Spleen (tissue), 11 donors: ENCODE measurements around the gene GPRIN1. TPM values are rescaled to one million over a fixed set of nuclear protein-coding genes. Genes with fewer than 3 reads are reported as not detected.

Experiments
- DNase-seq: peaks from one replicate; pipeline ENCODE4 v3.0.0-alpha.2; 2020
- H3K27ac ChIP-seq, 8 donors: fragments of 200-600 bp; sonication (generic) in 7 of 8; 1 replicate in 4 of 8; 2 replicates in 4 of 8; pipeline versions ENCODE4 v1.5.0 to v1.8.0; 2016 to 2021; ENCODE audit warnings: inconsistent platforms in 4 of 8, mild to moderate bottlenecking in 4 of 8, moderate library complexity in 1 of 8
- H3K27me3 ChIP-seq, 7 donors: fragments of 200-600 bp; sonication (generic) in 6 of 7; replicated peaks in 1 of 7; 1 replicate in 4 of 7; 2 replicates in 3 of 7; pipeline versions ENCODE4 v1.5.0 to v1.8.0; 2016 to 2021; ENCODE audit warnings: inconsistent platforms in 3 of 7, mild to moderate bottlenecking in 1 of 7
- H3K36me3 ChIP-seq, 6 donors: fragments of 200-600 bp; sonication (generic) in 5 of 6; 1 replicate in 4 of 6; 2 replicates in 2 of 6; pipeline versions ENCODE4 v1.5.0 to v1.8.0; 2016 to 2021; ENCODE audit warnings: inconsistent platforms in 2 of 6
- H3K4me1 ChIP-seq, 6 donors: fragments of 200-600 bp; sonication (generic) in 5 of 6; 1 replicate in 3 of 6; 2 replicates in 3 of 6; pipeline versions ENCODE4 v1.5.0 to v1.8.0; 2016 to 2021; ENCODE audit warnings: inconsistent platforms in 3 of 6
- H3K4me3 ChIP-seq, 8 donors: fragments of 200-600 bp; sonication (generic) in 7 of 8; 1 replicate in 4 of 8; 2 replicates in 4 of 8; pipeline versions ENCODE4 v1.5.0 to v1.8.0; 2016 to 2021; ENCODE audit warnings: inconsistent platforms in 4 of 8, mild to moderate bottlenecking in 4 of 8, moderate library complexity in 2 of 8
- H3K9me3 ChIP-seq, 8 donors: fragments of 200-600 bp; sonication (generic) in 7 of 8; 1 replicate in 4 of 8; 2 replicates in 4 of 8; pipeline versions ENCODE4 v1.5.0 to v1.8.0; 2016 to 2021; ENCODE audit warnings: inconsistent platforms in 4 of 8
- POLR2A ChIP-seq, 3 donors: fragments of 450-650 bp; IDR thresholded peaks; one replicate each; pipeline ENCODE4 v1.5.1; 2017; ENCODE audit warnings: antibody characterized with exemption in 3 of 3, mild to moderate bottlenecking in 1 of 3
- POLR2AphosphoS5 ChIP-seq, 3 donors: sonication (generic); formaldehyde crosslinking; IDR thresholded peaks; one replicate each; pipeline ENCODE4 v1.5.1; 2017; ENCODE audit warnings: antibody characterized with exemption in 3 of 3
- whole genome bisulfite sequencing, 5 donors: extraction: QIAGEN DNeasy Blood & Tissue Kit in 3 of 5; methylation state at CpG; one replicate each; pipeline versions ENCODE4 v1.1.5 to v1.1.7; 2013 to 2018; 5-methylcytosine and 5-hydroxymethylcytosine counted together
- intact Hi-C: fragments of 100-400 bp; cut with DNase I; formaldehyde crosslinking; loops from one replicate; pipeline ENCODE4 v1.15.0; 2023; ENCODE audit warnings: low total_unique reads
- polyA plus RNA-seq, 3 donors: library from polyadenylated mRNA; stranded (reverse); fragments of 200-250 nt; gene quantifications; one replicate each; pipeline ENCODE4 v1.2.1, GENCODE V29; 2013
- total RNA-seq, 7 donors: library from RNA; depleted of rRNA in 3 of 7; stranded (reverse); fragments of >200 nt in 3 of 7; fragmentation: NEBNext Ultra II Directional in 4 of 7; extraction: Animal tissue kit (Norgen Biotek cat#: 25700) in 4 of 7; gene quantifications; one replicate each; pipeline versions ENCODE4 v1.1.0 to v1.2.1, GENCODE V29; 2016 to 2021
- TF ChIP-seq, protein P1 (sequence below), 11 experiments: fragments of 200-600 bp in 7 of 11; fragments of 450-650 bp in 4 of 11; sonication (generic) in 4 of 11; IDR thresholded peaks in 8 of 11; conservative IDR thresholded peaks in 3 of 11; 1 replicate in 7 of 11; 2 replicates in 4 of 11; pipeline versions ENCODE4 v1.4.0 to v1.8.0; 2016 to 2021; ENCODE audit warnings: antibody characterized with exemption in 11 of 11, inconsistent platforms in 4 of 11, mild to moderate bottlenecking in 1 of 11
- donor health status: healthy with polysubstance abuse.
- donor health status: DM: no; HTN: no; CAD: no; lungs with moderate emphysema.
- donor health status: DM: no; HTN: no; CAD: no.
- donor health status: Bipolar disorder and iron deficiency.
- donor health status: healthy.
- donor health status: DM: no; HTN: no; CAD: no.
- donor health status: DM: yes; HTN: yes; CAD: no.

The GPRIN1 gene
- total and polyA plus RNA-seq, 10 donors: 0.13 to 1.3 (median 0.76) TPM

DNA sequence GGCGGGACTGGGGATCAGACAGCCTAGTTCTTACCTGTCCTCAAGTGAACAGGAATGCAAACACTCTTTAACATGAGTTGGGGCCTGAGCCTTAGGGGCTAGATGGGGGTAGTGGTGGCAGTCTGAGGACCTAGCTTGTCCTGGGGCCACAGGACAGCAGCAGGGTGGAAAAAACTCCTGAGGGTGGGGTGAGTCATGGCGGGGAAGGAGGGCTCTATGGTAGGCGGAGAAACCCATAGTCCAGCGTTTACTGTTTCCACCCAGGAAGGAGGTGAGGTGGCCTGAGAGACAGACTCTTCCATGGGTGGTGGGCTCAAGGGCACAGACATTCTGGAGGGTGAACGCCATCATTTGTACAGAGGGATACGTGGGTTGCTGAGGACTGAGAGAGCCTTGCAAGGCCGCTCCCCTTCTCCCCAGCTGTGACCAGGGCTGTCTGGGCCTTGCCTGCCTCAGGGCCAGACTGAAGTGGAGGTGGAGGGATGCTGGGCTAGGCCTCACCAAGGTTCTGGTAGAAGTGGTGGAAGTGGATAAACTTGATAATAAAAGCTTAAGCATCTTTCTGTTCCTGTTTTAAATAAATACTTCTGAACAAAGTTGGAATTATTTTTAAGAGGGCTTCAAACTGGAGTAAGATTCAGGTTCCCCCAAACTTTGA is 36.2 kb upstream of the GPRIN1 start:
- Histone ChIP-seq H3K36me3 (no peaks in the 10 kb centered on the region), H3K27ac (peak overlapping the region; percentile 72 to 85 (median 79)), H3K27me3 (peaks cover 0 to 9% (median 0%) of the 10 kb centered on the region in 7 donors), H3K9me3 (no peaks in the 10 kb centered on the region), H3K4me1 (peaks cover 17 to 48% (median 34%) of the 10 kb centered on the region in 6 donors), H3K4me3 (peak overlapping the region in 5 of 8 donors; percentile 59 to 78 (median 68))
- intact Hi-C loops: no loop called here
- 89 to 95% (median 92%) methylated on average over 6 to 7 of the region's 7 CpGs for WGBS, 5 donors
- DNase-seq: peak; percentile 79
- TF ChIP-seq POLR2AphosphoS5 (IDR thresholded peaks at IDR 0.05) (no peak), POLR2A (IDR thresholded peaks at IDR 0.05) (no peak)
- TF ChIP-seq, protein P1, sequence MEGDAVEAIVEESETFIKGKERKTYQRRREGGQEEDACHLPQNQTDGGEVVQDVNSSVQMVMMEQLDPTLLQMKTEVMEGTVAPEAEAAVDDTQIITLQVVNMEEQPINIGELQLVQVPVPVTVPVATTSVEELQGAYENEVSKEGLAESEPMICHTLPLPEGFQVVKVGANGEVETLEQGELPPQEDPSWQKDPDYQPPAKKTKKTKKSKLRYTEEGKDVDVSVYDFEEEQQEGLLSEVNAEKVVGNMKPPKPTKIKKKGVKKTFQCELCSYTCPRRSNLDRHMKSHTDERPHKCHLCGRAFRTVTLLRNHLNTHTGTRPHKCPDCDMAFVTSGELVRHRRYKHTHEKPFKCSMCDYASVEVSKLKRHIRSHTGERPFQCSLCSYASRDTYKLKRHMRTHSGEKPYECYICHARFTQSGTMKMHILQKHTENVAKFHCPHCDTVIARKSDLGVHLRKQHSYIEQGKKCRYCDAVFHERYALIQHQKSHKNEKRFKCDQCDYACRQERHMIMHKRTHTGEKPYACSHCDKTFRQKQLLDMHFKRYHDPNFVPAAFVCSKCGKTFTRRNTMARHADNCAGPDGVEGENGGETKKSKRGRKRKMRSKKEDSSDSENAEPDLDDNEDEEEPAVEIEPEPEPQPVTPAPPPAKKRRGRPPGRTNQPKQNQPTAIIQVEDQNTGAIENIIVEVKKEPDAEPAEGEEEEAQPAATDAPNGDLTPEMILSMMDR (IDR thresholded peaks at IDR 0.05 in 8 of 11, conservative IDR thresholded peaks at IDR 0.05 in 3 of 11): no peak

DNA sequence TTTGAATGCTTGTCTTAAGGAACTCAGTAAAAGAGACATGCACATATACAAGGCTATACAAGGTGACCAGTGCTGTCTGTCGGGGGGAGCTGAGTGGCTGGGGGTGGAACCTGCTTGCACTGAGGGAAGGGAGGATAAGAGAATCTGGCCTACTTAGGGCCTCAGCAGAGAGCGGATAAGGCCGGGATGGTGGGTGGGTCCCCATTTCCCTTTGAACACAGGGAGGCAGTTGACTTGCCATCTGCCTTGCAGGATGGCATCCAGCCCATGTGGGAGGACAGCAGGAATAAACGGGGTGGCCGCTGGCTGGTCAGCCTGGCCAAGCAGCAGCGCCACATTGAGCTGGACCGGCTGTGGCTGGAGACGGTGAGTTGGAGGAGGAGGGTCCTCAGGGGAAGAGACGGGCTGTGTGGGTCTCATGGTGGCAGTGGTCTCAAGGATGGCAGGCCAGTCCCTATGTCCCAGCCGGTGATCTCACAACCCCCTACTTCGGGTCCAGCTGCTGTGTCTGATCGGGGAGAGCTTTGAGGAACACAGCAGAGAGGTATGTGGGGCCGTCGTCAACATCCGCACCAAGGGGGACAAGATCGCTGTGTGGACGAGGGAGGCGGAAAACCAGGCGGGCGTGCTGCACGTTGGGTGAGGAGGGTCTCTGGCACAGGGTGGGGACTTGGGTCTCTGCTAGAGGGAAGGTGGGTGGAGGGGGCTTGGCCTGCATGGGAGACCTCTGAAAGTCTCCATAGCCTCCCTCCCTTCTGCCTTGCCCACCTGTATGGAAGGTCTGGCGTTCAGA is 35.1 kb upstream of the GPRIN1 start:
- intact Hi-C loops: no loop called here
- Histone ChIP-seq H3K27ac (no peak overlapping the region), H3K4me1 (peaks cover 17 to 37% (median 30%) of the 10 kb centered on the region in 6 donors), H3K36me3 (no peaks in the 10 kb centered on the region), H3K9me3 (no peaks in the 10 kb centered on the region), H3K27me3 (peaks cover 0 to 9% (median 0%) of the 10 kb centered on the region in 7 donors), H3K4me3 (no peak overlapping the region)
- TF ChIP-seq POLR2AphosphoS5 (IDR thresholded peaks at IDR 0.05) (no peak), POLR2A (IDR thresholded peaks at IDR 0.05) (no peak)
- TF ChIP-seq, protein P1 (IDR thresholded peaks at IDR 0.05 in 8 of 11, conservative IDR thresholded peaks at IDR 0.05 in 3 of 11): no peak
- 89 to 95% (median 94%) methylated on average over 22 of the region's 22 CpGs for WGBS, 5 donors
- peak; percentile 77 for DNase-seq

DNA sequence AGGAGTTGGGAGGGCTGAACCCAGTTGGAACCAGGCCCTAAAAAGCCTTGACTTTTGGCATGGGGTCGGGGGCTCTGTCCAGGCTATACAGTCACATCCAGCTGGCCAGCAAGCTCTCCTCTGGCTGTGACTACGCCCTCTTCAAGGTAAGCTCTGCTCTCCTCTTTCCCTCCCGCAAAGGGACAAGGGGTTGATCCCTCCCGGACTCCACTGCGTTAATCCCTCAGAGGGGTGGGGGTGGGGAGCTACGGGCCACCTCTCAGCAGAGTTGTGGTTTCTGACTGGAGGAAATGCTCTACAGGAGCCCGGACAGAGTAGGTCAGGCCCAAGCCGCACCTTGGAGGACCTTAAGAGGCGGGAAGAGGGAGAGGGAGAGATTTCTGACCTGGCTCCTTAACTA is 34.3 kb upstream of the GPRIN1 start:
- no peaks in the 10 kb centered on the region for H3K9me3 ChIP-seq
- no peak overlapping the region for H3K27ac ChIP-seq
- intact Hi-C loops: no loop called here
- no peak overlapping the region for H3K4me3 ChIP-seq
- 72 to 85% (median 73%) methylated on average over 9 of the region's 9 CpGs for WGBS, 5 donors
- peaks cover 17 to 29% (median 26%) of the 10 kb centered on the region in 6 donors for H3K4me1 ChIP-seq
- TF ChIP-seq POLR2A (IDR thresholded peaks at IDR 0.05) (no peak), POLR2AphosphoS5 (IDR thresholded peaks at IDR 0.05) (no peak)
- TF ChIP-seq, protein P1 (IDR thresholded peaks at IDR 0.05 in 8 of 11, conservative IDR thresholded peaks at IDR 0.05 in 3 of 11): no peak
- no peak for DNase-seq
- peaks cover 0 to 9% (median 0%) of the 10 kb centered on the region in 7 donors for H3K27me3 ChIP-seq
- H3K36me3 ChIP-seq: no peaks in the 10 kb centered on the region
